Astrocyte (in vitro differentiated cells and primary cell): ENCODE results near the gene SAG. TPM values are rescaled to one million over a fixed set of nuclear protein-coding genes. Genes with fewer than 3 reads are reported as not detected.

Experiments used
- DNase-seq: peaks from one replicate; pipeline ENCODE4 v3.0.0-alpha.2; 2010; ENCODE audit warnings: low read depth
- FAIRE-seq: peaks from 2 replicates; lab custom pipeline; 2011; peaks lifted over from hg19 to GRCh38; lab: Jason Lieb, UNC
- H2AFZ ChIP-seq: 2 replicates; pipeline ENCODE4 v1.6.0; 2012; ENCODE audit warnings: low read depth, low read length, inconsistent platforms
- H3K27ac ChIP-seq: 2 replicates; pipeline ENCODE4 v1.5.1; 2011; ENCODE audit warnings: low read depth, low read length, inconsistent platforms
- H3K27me3 ChIP-seq: 2 replicates; pipeline ENCODE4 v1.6.0; 2011; ENCODE audit warnings: low read length, inconsistent platforms; ENCODE audit not compliant: insufficient read depth
- H3K36me3 ChIP-seq: 2 replicates; pipeline ENCODE4 v1.5.1; 2011; ENCODE audit warnings: low read length, inconsistent platforms; ENCODE audit not compliant: insufficient read depth
- H3K4me1 ChIP-seq: 2 replicates; pipeline ENCODE4 v1.5.1; 2011; ENCODE audit warnings: low read length, inconsistent platforms; ENCODE audit not compliant: insufficient read depth
- H3K4me2 ChIP-seq: 2 replicates; pipeline ENCODE4 v1.6.0; 2012; ENCODE audit warnings: low read length, inconsistent platforms
- H3K4me3 ChIP-seq: 2 replicates; pipeline ENCODE4 v1.5.1; 2011; ENCODE audit warnings: low read depth, mild to moderate bottlenecking, low read length, inconsistent platforms; ENCODE audit not compliant: insufficient read depth
- H3K79me2 ChIP-seq: 2 replicates; pipeline ENCODE4 v1.6.0; 2012; ENCODE audit warnings: mild to moderate bottlenecking, low read length, inconsistent platforms; ENCODE audit not compliant: insufficient read depth
- H3K9ac ChIP-seq: 2 replicates; pipeline ENCODE4 v1.6.0; 2012; ENCODE audit warnings: mild to moderate bottlenecking, low read length, inconsistent platforms
- H3K9me3 ChIP-seq: 2 replicates; pipeline ENCODE4 v1.5.1; 2012; ENCODE audit warnings: low read depth, mild to moderate bottlenecking, low read length, inconsistent platforms; ENCODE audit not compliant: insufficient read depth
- H4K20me1 ChIP-seq: 2 replicates; pipeline ENCODE4 v1.6.0; 2012; ENCODE audit warnings: low read length, inconsistent platforms; ENCODE audit not compliant: insufficient read depth
- H3K27ac Mint-ChIP-seq: one replicate; pipeline ENCODE4 v1.8.0; 2021; ENCODE audit warnings: mild to moderate bottlenecking, mixed read lengths; ENCODE audit not compliant: unreplicated experiment
- H3K27me3 Mint-ChIP-seq: one replicate; pipeline ENCODE4 v1.8.0; 2021; ENCODE audit warnings: low read depth, mixed read lengths; ENCODE audit not compliant: unreplicated experiment
- H3K36me3 Mint-ChIP-seq: one replicate; pipeline ENCODE4 v1.8.0; 2021; ENCODE audit warnings: low read depth, mixed read lengths; ENCODE audit not compliant: unreplicated experiment
- H3K4me1 Mint-ChIP-seq: one replicate; pipeline ENCODE4 v1.8.0; 2021; ENCODE audit warnings: low read depth, mixed read lengths; ENCODE audit not compliant: unreplicated experiment
- H3K4me3 Mint-ChIP-seq: one replicate; pipeline ENCODE4 v1.8.0; 2021; ENCODE audit warnings: mild to moderate bottlenecking, moderate library complexity, mixed read lengths; ENCODE audit not compliant: unreplicated experiment
- H3K9me3 Mint-ChIP-seq: one replicate; pipeline ENCODE4 v1.8.0; 2021; ENCODE audit warnings: mild to moderate bottlenecking, mixed read lengths; ENCODE audit not compliant: unreplicated experiment
- CTCF ChIP-seq: IDR thresholded peaks from 2 replicates; pipeline ENCODE4 v1.5.1; 2011; ENCODE audit warnings: low read depth, mild to moderate bottlenecking, inconsistent platforms, low read length, moderate library complexity; ENCODE audit not compliant: insufficient read depth
- EZH2 ChIP-seq: IDR thresholded peaks from 2 replicates; pipeline ENCODE4 v1.6.1; 2012; ENCODE audit warnings: mild to moderate bottlenecking, low read length, inconsistent platforms; ENCODE audit not compliant: insufficient read depth
- total RNA-seq: library from RNA; stranded (reverse); gene quantifications from 2 replicates; pipeline ENCODE4 v1.2.1, GENCODE V29; 2021

Gene SAG
- total RNA-seq, 1 donor from 2014 or later = not detected

GRCh38 chr2:233300401-233300800, 7.2 kb upstream of the SAG start:
- FAIRE-seq = no peak
- no peaks in the 10 kb centered on the region for H3K27me3 Mint-ChIP-seq
- no peak overlapping the region for H3K4me3 ChIP-seq

GRCh38 chr2:233301248-233301647, 6.4 kb upstream of the SAG start:
- Histone ChIP-seq H3K36me3 (no peaks in the 10 kb centered on the region), H3K27ac (no peak overlapping the region), H3K27me3 (no peaks in the 10 kb centered on the region), H3K79me2 (no peaks in the 10 kb centered on the region), H4K20me1 (no peaks in the 10 kb centered on the region), H3K9ac (no peak overlapping the region), H3K4me2 (no peak overlapping the region), H2AFZ (no peak overlapping the region), H3K4me1 (no peaks in the 10 kb centered on the region), H3K9me3 (no peaks in the 10 kb centered on the region), H3K4me3 (no peak overlapping the region)
- Mint-ChIP-seq H3K4me3 (no peak overlapping the region), H3K27me3 (no peaks in the 10 kb centered on the region), H3K36me3 (no peaks in the 10 kb centered on the region), H3K4me1 (no peaks in the 10 kb centered on the region), H3K27ac (no peak overlapping the region), H3K9me3 (peaks cover 2% of the 10 kb centered on the region)
- TF ChIP-seq EZH2 (no peak), CTCF (no peak)
- FAIRE-seq (no peak), DNase-seq (no peak)

More at GRCh38 chr2:233300401-233300800, 7.2 kb upstream of the SAG start:
- TF ChIP-seq CTCF (no peak), EZH2 (no peak)
- Histone ChIP-seq H3K27ac (no peak overlapping the region), H3K79me2 (no peaks in the 10 kb centered on the region), H3K4me2 (no peak overlapping the region), H4K20me1 (no peaks in the 10 kb centered on the region), H3K9me3 (no peaks in the 10 kb centered on the region), H3K27me3 (no peaks in the 10 kb centered on the region), H2AFZ (no peak overlapping the region), H3K9ac (no peak overlapping the region), H3K36me3 (no peaks in the 10 kb centered on the region), H3K4me1 (no peaks in the 10 kb centered on the region)
- Mint-ChIP-seq H3K36me3 (no peaks in the 10 kb centered on the region), H3K4me3 (no peak overlapping the region), H3K4me1 (no peaks in the 10 kb centered on the region), H3K27ac (no peak overlapping the region), H3K9me3 (peaks cover 2% of the 10 kb centered on the region)
- no peak for DNase-seq

GRCh38 chr2:233301811-233302210, 5.8 kb upstream of the SAG start:
- no peak overlapping the region for H3K27ac Mint-ChIP-seq
- DNase-seq = no peak
- H3K27ac ChIP-seq = no peak overlapping the region
- no peak overlapping the region for H3K4me2 ChIP-seq
- H4K20me1 ChIP-seq = no peaks in the 10 kb centered on the region
- H3K4me3 ChIP-seq = no peak overlapping the region
- H3K4me1 ChIP-seq = no peaks in the 10 kb centered on the region
- no peak for FAIRE-seq
- H3K4me3 Mint-ChIP-seq = no peak overlapping the region
- peaks cover 2% of the 10 kb centered on the region for H3K9me3 Mint-ChIP-seq
- no peaks in the 10 kb centered on the region for H3K4me1 Mint-ChIP-seq
- H3K36me3 Mint-ChIP-seq = no peaks in the 10 kb centered on the region
- no peak overlapping the region for H2AFZ ChIP-seq
- TF ChIP-seq CTCF (no peak), EZH2 (no peak)
- H3K27me3 ChIP-seq = no peaks in the 10 kb centered on the region
- H3K27me3 Mint-ChIP-seq = no peaks in the 10 kb centered on the region
- no peaks in the 10 kb centered on the region for H3K36me3 ChIP-seq
- no peaks in the 10 kb centered on the region for H3K9me3 ChIP-seq
- H3K79me2 ChIP-seq = no peaks in the 10 kb centered on the region
- no peak overlapping the region for H3K9ac ChIP-seq
